Calu3 (cell line): ENCODE results near the gene MAML3. TPM values are rescaled to one million over a fixed set of nuclear protein-coding genes. Genes with fewer than 3 reads are reported as not detected.

Source experiments
- BruUV-seq: library from RNA; stranded (reverse); fragments of 400-500 nt; replicated peaks from 2 replicates; lab custom pipeline; 2021; lab: Mats Ljungman, UMichigan
- CTCF ChIA-PET: fragments of 300-600 bp; sonication (Branson Sonifier 250); formaldehyde crosslinking; loops from one replicate; lab custom pipeline; 2022; ENCODE audit warnings: antibody characterized with exemption; lab: Charles Lee
- DNase-seq: peaks from one replicate; pipeline ENCODE4 v3.0.0; 2022
- H3K27ac Mint-ChIP-seq: one replicate; pipeline ENCODE4 v1.8.0; 2022; ENCODE audit warnings: mixed read lengths; ENCODE audit not compliant: unreplicated experiment
- H3K27me3 Mint-ChIP-seq: one replicate; pipeline ENCODE4 v1.8.0; 2022; ENCODE audit warnings: mixed read lengths; ENCODE audit not compliant: unreplicated experiment
- H3K36me3 Mint-ChIP-seq: one replicate; pipeline ENCODE4 v1.8.0; 2022; ENCODE audit warnings: mild to moderate bottlenecking, moderate library complexity, mixed read lengths; ENCODE audit not compliant: insufficient read depth, unreplicated experiment
- H3K4me1 Mint-ChIP-seq: one replicate; pipeline ENCODE4 v1.8.0; 2022; ENCODE audit warnings: mild to moderate bottlenecking, low read depth, mixed read lengths; ENCODE audit not compliant: unreplicated experiment
- H3K4me3 Mint-ChIP-seq: one replicate; pipeline ENCODE4 v1.8.0; 2022; ENCODE audit warnings: mild to moderate bottlenecking, low read depth, moderate library complexity, mixed read lengths; ENCODE audit not compliant: unreplicated experiment
- H3K9me3 Mint-ChIP-seq: one replicate; pipeline ENCODE4 v1.8.0; 2022; ENCODE audit warnings: low read depth, mixed read lengths; ENCODE audit not compliant: unreplicated experiment
- intact Hi-C: fragments of 100-400 bp; cut with micrococcal nuclease; formaldehyde crosslinking; loops from one replicate; pipeline ENCODE4 v1.10.0; 2022; ENCODE audit not compliant: unreplicated experiment
- total RNA-seq: library from RNA; stranded (reverse); gene quantifications from 2 replicates; pipeline ENCODE4 v1.2.3, GENCODE V29; 2022
- TF ChIP-seq, protein P1 (sequence below): fragments of 200-600 bp; IDR thresholded peaks from one replicate; pipeline ENCODE4 v1.8.0; 2022; ENCODE audit warnings: antibody characterized with exemption; ENCODE audit not compliant: unreplicated experiment

MAML3 gene
- total RNA-seq, 1 experiment from 2014 or later, result 4.0 TPM

GRCh38 chr4:140091305-140091704 lies 62.7 kb downstream of the MAML3 start:
- no peak overlapping the region for H3K27ac Mint-ChIP-seq
- H3K4me3 Mint-ChIP-seq, result no peak overlapping the region
- no peaks in the 10 kb centered on the region for H3K27me3 Mint-ChIP-seq
- peaks cover 26% of the 10 kb centered on the region for H3K4me1 Mint-ChIP-seq
- CTCF ChIA-PET, result no interaction called here
- peaks cover 5% of the 10 kb centered on the region for H3K36me3 Mint-ChIP-seq
- intact Hi-C loops, result no loop called here
- TF ChIP-seq, protein P1, sequence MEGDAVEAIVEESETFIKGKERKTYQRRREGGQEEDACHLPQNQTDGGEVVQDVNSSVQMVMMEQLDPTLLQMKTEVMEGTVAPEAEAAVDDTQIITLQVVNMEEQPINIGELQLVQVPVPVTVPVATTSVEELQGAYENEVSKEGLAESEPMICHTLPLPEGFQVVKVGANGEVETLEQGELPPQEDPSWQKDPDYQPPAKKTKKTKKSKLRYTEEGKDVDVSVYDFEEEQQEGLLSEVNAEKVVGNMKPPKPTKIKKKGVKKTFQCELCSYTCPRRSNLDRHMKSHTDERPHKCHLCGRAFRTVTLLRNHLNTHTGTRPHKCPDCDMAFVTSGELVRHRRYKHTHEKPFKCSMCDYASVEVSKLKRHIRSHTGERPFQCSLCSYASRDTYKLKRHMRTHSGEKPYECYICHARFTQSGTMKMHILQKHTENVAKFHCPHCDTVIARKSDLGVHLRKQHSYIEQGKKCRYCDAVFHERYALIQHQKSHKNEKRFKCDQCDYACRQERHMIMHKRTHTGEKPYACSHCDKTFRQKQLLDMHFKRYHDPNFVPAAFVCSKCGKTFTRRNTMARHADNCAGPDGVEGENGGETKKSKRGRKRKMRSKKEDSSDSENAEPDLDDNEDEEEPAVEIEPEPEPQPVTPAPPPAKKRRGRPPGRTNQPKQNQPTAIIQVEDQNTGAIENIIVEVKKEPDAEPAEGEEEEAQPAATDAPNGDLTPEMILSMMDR, result no peak
- H3K9me3 Mint-ChIP-seq, result no peaks in the 10 kb centered on the region
- DNase-seq, result no peak
- BruUV-seq, result no TSS peak

GRCh38 chr4:140090215-140090731 lies 63.7 kb downstream of the MAML3 start:
- Mint-ChIP-seq H3K36me3 (no peaks in the 10 kb centered on the region), H3K4me1 (peaks cover 15% of the 10 kb centered on the region), H3K4me3 (no peak overlapping the region), H3K9me3 (no peaks in the 10 kb centered on the region), H3K27ac (no peak overlapping the region), H3K27me3 (no peaks in the 10 kb centered on the region)
- no TSS peak for BruUV-seq
- intact Hi-C loops, result no loop called here
- TF ChIP-seq, protein P1, result no peak
- no peak for DNase-seq
- CTCF ChIA-PET, result interaction anchor here (0.8 kb wide), 1 partner anchor 61 kb away, joined by 6 read pairs; no protein-coding TSS in a partner anchor

DNA sequence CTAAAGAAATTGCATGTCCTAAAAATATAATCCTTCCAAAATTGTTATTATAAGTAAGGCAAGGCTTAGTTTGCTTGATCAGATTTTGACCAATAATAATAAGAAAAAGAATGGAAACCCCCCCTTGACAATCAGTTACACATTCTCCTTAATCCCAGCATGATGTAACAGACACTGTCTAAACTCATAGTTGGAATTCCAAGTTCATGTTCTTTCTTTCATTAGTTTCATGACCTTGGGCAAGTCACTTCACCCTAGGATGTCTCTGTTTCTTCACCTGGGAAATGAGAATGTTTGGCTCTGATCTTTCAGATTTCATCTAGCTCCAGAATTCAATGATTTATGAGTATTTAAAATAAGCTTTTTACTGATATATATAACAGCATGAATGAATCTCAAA lies 64.8 kb downstream of the MAML3 start:
- BruUV-seq, result no TSS peak
- CTCF ChIA-PET, result no interaction called here
- no peak overlapping the region for H3K4me3 Mint-ChIP-seq
- DNase-seq, result no peak
- no peaks in the 10 kb centered on the region for H3K9me3 Mint-ChIP-seq
- intact Hi-C loops, result no loop called here
- H3K27ac Mint-ChIP-seq, result no peak overlapping the region
- TF ChIP-seq, protein P1, result no peak
- peaks cover 8% of the 10 kb centered on the region for H3K4me1 Mint-ChIP-seq
- H3K36me3 Mint-ChIP-seq, result no peaks in the 10 kb centered on the region
- H3K27me3 Mint-ChIP-seq, result no peaks in the 10 kb centered on the region

GRCh38 chr4:140088323-140088967 lies 65.5 kb downstream of the MAML3 start:
- CTCF ChIA-PET, result no interaction called here
- TF ChIP-seq, protein P1, result no peak
- DNase-seq, result no peak
- Mint-ChIP-seq H3K9me3 (no peaks in the 10 kb centered on the region), H3K36me3 (no peaks in the 10 kb centered on the region), H3K4me3 (no peak overlapping the region), H3K27ac (no peak overlapping the region), H3K4me1 (peaks cover 8% of the 10 kb centered on the region), H3K27me3 (no peaks in the 10 kb centered on the region)
- no TSS peak for BruUV-seq
- intact Hi-C loops, result no loop called here
